GM19372 (cell line): ENCODE data around the gene NOS1AP.

Experiments
- ATAC-seq: cut with Tn5 transposase; IDR thresholded peaks from one replicate; pipeline ENCODE4 v1.9.1; 2021; ENCODE audit warnings: mild to moderate bottlenecking, low read depth, moderate library complexity; ENCODE audit not compliant: unreplicated experiment

The NOS1AP gene

DNA sequence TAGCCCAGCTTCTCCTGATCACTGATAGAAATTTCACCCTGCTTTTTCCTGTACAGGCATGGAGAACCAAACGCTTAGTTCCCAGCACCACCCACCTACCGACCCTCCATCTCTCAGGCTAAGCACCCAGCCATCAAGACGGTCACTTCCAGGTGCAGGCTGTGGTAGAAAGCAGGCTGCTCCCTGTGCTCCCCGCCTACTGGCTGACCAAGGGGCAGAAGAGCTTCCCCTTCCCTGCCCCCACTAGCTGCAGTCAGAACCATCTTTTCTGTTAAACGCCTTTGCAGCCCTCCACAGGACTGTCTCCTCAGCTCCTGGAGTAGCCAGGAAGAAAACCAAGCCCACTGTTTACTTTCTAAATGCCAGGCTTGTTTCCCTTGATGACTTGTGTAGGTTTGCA, 284.2 kb downstream of the NOS1AP start:
- ATAC-seq: no peak

DNA sequence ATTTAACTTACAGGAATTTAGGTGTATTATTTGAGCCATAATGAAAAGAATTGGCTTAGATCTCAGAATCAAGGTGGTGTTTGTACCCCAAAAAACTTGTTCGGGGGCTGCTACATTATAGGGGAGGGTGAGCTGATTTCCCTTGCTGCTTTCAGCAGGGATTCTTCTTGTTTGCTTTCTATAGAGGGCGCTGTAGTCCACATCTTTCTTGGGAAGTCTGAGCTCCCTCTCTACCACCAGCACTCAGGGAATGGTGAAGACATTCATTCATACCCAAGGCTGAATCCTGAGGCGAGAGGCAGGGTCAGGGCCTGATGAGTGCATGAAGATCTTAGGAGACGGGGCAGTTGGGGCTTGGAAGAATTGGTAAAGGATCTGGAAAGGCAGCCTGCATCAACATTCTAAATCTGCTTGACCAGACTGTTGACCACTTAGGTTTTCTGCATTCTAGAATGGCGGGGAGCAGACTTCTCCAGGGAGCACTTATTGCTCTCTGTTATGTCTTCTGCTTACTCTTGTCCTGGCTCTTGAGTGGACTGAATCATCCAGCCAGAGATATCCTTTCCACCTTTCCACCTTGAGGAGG, 288.3 kb downstream of the NOS1AP start:
- no peak for ATAC-seq

DNA sequence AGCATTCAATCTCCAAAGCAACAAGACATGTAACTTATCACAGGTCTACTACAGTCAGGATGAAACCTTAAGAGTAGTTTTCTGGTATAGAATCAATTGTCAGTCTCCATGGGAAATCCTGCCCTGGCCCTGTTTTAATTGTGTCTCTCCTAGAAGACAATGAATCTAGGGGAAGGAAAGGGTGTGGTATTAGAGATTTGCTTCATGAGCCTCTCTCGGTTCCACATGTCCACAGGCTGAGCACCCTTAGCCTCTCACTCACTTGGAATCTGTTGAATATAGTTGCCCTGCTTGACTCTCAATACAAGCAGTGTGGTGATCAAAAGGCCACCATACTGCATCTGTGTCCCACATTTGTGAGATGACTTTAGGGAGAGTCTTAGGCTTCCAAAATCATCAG, 289.4 kb downstream of the NOS1AP start:
- ATAC-seq: no peak

DNA sequence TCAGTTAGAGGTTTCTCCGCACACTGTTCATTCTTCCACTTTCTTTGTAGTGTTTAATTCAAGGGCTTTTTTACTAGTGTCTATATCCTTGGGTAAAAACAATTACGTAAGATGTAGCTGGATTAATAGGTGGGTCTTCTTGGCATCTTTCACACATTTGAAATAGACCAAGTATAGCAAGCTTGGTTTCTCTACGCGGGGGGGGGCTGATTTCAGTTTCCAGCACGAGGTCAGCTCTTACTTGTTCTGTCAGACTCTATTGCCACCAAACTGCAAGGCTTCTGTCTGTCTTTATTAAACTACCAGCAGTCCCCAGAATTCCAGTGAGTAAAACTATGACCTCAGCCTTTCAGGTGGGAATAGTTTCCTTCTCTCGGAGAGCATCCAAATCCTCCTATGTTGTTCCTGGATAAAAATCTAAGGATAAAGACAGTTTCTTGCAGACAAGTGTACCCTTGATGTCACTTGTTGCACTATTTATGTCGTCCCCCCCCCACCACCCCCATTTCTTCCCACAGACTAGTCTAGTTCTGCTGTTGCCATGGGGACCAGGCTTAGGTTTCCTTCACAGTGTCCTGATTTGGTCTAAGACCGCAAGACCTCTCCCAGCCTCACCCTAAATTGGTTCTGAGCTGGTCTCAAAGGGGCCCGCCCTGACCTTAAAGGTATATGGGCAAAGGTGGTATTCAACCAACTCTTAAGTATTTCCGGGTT, 290.2 kb downstream of the NOS1AP start:
- no peak for ATAC-seq

DNA sequence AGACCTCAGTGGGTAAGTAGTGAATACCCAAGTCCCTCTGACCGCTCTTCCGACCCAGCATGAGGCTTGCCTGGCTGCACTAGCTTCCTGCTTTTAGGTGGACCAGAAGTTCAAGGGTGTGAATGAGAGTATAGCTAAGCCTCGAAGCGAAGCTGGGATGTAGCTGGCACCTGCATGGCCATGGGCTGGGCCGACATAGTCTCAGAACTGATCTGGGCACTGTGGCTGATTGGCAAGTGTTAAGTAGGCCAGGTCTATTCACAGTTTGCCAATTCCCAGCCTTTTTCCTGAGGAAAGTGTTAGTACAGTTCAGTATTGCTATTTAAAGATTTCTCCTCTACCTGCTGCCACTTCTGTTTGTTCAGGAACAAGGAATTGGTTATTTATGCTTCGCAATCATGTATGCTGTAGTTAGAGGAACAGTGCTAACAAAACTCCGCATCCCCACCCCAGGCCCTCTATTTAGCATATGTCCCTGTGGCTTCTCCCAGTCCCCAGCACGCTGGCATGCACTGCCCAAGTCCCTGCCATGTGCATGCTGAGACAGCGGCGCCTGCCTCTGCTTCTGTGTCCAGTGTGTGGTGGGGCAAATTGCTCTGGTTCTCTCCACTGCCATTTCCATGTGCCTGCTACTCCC, 290.9 kb downstream of the NOS1AP start:
- no peak for ATAC-seq

DNA sequence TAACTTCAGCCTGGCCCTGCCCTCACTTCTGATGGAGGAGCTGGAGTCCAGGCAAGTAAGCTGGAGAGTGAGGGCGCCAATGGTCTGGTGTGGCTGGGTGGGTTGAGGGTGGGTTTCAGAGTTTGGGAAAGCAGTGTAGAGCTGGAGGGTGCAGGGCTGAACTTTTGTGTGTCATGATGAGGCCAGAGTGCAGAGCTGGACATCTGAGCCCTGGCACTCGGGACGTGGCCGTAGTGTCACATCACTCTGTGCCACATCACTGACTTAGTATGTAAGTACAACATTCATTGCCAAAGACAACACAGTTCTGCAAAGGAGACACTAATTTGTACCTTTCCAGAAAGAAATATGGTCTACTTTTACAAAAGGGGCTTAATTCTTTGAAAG, 291.4 kb downstream of the NOS1AP start:
- no peak for ATAC-seq

DNA sequence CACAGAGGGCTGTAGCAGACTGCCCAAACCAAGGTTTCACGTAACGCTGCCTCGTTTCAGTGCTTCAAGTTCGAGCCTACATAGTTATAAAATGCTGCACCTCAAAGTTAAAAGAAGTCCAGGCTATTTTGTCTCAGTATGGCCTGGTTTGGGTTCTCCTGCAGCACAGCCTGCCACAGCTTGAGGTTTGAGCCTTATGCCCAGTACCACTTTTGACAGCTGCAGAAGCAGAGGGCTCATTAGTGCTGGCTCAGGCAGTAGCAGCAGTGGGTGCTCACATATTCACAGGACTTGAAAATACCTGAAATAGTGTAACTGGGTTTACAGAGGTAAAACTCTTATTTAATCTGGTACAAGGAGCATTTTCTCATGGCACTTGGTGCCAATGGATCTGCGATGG, 291.9 kb downstream of the NOS1AP start:
- ATAC-seq: peak; percentile 23

DNA sequence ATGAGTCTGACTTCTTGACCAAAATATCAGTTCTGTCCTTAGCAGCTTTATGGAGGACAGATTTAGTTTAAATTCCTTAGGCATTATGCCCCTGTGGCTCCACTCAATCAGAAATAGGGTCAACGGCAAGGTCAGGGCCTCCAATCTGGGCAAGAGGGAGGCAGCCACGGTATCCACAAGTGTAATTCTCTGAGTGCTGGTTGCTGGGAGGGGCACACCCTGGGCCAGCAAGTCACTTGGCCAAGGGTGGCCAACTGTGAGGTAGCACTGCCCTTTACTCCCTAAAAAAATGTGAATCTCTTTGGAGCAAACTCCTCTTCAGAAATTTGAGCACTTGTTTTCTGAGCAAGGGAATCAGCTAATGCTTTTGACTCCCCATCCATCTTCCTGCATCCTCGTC, 294.3 kb downstream of the NOS1AP start:
- no peak for ATAC-seq

DNA sequence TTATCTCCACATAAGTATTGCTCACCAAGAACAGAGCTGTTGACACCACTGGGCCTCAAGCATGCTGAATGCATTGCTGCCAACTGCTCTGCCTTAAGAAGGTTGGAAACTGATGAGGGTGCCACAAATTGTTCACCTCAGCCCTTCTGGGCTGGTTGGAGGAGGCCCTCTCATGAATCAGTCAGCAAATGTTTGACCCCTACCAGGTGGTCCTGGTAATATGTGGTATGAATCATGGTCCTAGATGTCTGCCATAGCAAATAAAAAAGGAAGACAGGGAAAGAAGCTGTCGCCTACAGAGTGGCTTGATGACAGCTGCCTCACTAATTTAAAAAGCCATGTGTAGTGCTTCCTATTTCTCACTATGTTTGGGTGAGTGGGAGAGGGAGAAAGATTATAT, 295.0 kb downstream of the NOS1AP start:
- ATAC-seq: no peak

DNA sequence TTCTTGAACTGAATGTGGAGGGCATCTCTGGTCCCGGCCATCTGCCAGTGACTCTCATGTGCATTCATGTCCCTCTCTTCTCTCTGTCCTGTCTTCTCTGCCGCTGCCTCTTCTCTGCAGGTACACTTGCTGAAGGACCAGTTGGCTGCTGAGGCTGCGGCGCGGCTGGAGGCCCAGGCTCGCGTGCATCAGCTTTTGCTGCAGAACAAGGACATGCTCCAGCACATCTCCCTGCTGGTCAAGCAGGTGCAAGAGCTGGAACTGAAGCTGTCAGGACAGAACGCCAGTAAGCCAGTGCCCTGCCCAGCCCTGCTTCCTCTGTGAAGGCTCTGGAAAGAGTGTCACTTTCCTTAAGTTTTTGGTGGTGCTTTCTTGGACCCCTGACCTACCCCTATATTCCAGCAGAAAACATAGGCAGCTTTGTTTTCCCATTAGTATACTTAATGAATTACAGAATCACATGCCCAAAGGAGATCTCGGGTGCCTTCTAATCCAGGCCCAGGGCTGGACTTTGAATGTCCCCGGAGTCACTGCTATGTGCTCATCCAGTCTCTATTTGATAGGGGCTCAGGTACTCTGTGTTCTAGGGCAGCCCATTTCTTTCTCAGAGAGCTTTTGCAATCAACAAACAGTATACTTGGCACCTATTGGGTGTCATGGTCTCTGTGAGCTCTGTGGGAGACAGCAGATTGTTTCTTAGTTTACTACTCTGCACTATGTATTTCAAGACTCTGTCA, 296.0 kb downstream of the NOS1AP start:
- no peak for ATAC-seq

DNA sequence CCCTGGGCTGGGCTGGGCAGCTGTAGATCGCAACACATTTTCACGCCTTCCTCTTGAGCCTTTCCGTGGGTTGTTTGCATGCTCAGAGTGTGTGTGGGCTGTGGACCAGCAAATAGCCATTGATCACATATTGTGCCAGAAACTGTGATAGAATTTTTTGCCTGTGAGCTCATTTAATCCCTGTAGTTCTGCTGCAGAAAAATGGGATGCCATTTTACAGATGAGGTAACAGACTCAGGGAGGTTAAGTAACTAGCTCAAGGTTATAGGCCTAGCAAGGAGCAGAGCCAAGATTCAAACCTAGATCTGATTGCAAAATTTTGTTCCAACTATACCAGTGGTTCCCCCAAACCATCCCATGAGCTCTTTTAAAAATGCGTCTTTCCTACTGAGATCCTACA, 296.7 kb downstream of the NOS1AP start:
- no peak for ATAC-seq

DNA sequence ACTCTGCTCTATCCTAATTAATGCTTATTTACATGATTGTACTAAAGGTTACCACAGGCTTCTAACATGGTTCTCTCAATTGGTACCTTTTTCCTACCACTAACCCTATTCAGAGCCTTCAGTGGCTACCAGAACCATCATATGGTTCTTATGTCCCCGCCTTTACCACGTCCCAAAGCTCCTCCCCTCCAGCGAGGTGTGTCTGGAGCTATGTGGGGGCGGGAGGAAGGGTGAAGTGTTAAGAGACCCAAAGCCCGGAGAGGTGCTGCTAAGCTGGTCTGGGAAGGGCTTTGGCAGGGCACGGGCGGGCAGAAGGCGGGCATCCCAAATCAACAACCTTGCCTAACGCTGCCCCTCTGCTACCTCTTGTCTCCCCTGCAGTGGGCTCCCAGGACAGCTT, 297.2 kb downstream of the NOS1AP start:
- ATAC-seq: no peak

DNA sequence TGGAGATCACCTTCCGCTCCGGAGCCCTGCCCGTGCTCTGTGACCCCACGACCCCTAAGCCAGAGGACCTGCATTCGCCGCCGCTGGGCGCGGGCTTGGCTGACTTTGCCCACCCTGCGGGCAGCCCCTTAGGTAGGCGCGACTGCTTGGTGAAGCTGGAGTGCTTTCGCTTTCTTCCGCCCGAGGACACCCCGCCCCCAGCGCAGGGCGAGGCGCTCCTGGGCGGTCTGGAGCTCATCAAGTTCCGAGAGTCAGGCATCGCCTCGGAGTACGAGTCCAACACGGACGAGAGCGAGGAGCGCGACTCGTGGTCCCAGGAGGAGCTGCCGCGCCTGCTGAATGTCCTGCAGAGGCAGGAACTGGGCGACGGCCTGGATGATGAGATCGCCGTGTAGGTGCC, 297.6 kb downstream of the NOS1AP start:
- no peak for ATAC-seq

DNA sequence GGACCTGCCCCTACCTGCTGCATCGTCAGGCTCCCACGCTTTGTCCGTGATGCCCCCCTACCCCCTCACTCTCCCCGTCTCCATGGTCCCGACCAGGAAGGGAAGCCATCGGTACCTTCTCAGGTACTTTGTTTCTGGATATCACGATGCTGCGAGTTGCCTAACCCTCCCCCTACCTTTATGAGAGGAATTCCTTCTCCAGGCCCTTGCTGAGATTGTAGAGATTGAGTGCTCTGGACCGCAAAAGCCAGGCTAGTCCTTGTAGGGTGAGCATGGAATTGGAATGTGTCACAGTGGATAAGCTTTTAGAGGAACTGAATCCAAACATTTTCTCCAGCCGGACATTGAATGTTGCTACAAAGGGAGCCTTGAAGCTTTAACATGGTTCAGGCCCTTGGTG, 298.3 kb downstream of the NOS1AP start:
- ATAC-seq: no peak

DNA sequence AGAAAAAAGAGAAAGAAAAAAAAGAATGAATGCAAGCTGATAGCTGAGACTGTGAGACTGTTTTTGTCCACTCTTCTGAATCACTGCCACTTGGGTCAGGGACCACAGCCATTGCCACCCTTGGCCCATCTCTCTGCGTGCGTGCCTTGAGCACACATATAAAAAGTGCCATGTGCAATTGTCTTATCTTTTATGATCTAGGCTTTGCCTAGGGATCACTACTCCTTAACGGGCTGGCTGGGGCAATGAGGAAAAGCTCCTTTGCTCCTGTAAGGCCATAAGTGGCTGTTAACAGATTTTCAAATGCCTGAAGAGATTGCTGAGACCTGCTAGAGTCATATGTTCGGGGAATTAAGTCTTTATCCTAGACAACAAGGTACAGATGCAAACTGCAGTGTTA, 299.0 kb downstream of the NOS1AP start:
- ATAC-seq: no peak

DNA sequence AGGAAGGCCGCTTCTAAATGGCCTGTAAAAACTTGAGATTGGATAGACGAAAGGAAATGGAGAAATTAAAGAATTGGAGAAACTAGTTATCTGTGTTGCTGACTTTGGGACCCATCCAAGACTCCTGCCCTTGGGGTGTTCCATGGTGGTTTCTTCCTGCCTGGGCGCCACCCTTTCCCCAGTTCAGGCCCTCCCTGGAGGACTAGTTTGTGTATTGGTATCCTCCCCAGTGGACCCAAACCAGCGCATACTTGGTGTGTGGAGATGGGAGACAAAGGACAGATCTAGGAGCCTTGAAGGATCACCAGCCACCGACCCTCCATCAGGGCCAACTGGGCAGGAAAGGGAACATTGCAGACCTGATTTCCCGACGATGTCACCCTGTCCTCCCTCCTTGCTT, 300.1 kb downstream of the NOS1AP start:
- ATAC-seq: no peak

DNA sequence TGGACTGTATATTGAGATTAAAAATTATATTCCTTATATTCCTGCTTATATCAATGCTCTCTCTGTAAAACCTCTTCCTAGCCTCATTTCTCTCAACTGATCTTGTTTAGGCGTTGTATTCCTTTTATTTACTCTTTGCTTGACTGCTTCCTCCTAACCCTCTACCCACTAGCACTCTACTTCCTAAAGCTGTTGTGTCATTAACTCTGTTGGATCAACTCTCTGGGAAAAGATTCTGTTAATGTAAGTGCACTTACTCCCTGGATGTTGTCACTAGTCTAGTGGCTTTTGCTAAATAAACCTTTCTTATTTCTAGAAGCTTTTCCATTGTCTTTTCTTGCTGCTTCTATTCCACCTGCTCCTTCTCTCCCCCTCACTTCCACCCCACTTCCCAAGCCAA, 300.7 kb downstream of the NOS1AP start:
- ATAC-seq: no peak

DNA sequence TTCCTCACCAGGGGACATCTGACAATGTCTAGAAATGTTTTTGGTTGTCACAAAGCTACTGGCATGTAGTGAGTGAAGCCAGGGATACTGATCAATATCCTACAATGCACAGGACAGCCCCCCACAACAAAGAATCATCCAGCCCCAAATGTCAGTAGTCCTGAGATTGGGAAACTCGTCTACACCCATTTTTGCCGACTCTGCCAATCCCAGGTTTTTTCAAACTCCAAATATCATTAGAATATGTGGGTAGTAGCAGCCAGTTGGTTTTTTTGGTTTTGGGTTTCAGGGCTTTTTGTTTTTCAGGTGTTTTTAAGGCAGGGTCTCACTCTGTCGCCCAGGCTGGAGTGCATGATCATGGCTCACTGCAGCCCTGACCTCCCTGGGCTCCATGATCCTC, 301.2 kb downstream of the NOS1AP start:
- no peak for ATAC-seq

DNA sequence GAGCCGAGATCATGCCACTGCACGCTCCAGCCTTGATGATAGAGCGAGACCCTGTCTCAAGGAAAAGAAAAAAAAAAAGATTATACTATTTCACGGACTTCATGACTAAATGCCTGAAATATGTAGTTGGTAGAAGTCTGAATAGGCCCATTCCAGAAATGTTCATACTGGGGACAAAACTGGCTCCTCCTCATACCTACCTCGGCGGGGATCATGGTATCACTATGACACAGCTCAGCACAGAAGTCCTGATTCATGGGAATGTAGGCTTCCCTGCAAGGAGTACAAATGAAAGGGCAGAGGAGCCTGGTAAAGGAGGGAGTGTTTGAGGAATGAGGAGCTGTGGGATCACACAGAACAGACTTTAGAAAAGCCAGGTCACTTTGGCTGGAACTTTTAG, 302.1 kb downstream of the NOS1AP start:
- no peak for ATAC-seq

DNA sequence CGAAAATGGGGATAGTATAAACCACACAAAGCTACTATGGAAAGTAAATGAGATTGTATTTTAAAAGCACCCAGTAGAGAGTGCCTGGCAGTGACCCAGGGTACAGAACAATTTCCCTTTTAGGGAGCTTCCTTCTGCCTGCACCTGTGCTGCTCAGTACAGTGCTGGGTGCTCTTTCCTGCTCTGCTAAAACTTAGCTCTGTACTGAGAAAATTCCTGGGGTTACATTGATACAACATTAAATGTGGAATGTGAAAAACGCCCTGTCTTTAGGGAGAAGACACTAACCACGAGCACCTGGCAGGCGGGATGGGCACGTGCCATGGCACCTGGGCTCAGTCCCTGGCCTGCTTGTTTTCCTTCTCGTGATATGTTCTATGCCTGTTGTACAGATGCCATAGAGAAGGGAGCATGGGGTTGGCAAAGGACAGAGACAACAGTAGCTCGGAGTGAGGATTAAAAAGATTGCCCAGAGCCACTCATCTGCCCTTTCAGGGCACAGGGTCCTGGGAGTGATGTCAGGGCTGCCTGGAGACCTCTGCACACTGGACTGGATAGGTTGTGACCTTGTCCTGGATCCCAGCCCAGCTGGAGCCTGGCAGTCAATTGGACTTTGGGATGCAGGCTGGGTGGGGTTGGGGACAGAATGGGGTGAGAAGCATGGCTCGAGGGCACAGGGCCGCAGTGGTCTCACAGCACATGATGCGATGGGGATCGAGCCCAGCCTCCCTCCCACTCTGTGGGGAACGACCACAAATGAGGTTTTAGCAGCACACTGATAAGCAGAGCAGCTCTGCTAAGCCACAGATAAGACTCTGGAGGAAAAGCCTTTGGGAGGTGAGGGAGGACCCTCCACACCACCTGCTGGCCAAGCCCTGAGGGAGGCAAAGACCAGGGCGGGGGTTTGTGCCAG, 302.9 kb downstream of the NOS1AP start:
- no peak for ATAC-seq

DNA sequence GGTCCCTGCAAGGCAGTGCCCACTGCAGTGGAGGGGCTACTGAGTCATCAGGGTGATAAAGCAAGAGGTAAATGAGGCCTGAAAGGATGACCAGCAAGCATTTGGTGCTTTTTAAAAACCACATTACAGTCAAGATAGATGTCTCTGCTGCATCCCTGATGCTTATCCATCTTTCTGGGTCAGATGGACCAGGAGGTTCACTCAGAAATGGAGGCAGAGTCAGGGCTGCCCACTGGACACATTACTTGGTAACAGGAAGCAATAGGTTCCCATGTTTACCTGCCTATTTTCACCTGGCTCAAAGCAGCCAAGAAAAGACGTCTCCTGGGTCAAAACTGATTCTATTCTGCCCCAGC, 303.6 kb downstream of the NOS1AP start:
- ATAC-seq: no peak
